Right renal pelvis (tissue), 4 donors: ENCODE measurements around the gene CHCHD3. TPM values are rescaled to one million over a fixed set of nuclear protein-coding genes. Genes with fewer than 3 reads are reported as not detected.

Experiments
- DNase-seq, 4 donors: peaks; one replicate each; pipeline ENCODE4 v3.0.0-alpha.2; 2013; ENCODE audit warnings: low read depth in 4 of 4, low spot score in 3 of 4, missing footprints in 1 of 4
- polyA plus RNA-seq, 4 donors: library from polyadenylated mRNA; unstranded; fragments of 120-200 nt; gene quantifications; one replicate each; pipeline ENCODE4 v1.2.1, GENCODE V29; 2013; ENCODE audit not compliant: insufficient read length in 4 of 4

The CHCHD3 gene
- polyA plus RNA-seq, 4 donors, result 80.8 to 93.4 (median 87.9) TPM

GRCh38 chr7:132782777-132783640 lies 298.9 kb downstream of the CHCHD3 start:
- DNase-seq, result no peak

- no peak for DNase-seq
Observed at GRCh38 chr7:132780822-132781221, 301.1 kb downstream of the CHCHD3 start.

GRCh38 chr7:132779164-132779563 lies 302.7 kb downstream of the CHCHD3 start:
- no peak for DNase-seq

- no peak for DNase-seq
Observed at GRCh38 chr7:132778761-132779160, 303.1 kb downstream of the CHCHD3 start.

GRCh38 chr7:132777956-132778355 lies 303.9 kb downstream of the CHCHD3 start:
- DNase-seq, result no peak

- DNase-seq, result no peak
Observed at GRCh38 chr7:132777414-132777813, 304.5 kb downstream of the CHCHD3 start.

GRCh38 chr7:132776048-132776620 lies 305.8 kb downstream of the CHCHD3 start:
- DNase-seq, result no peak

GRCh38 chr7:132773527-132773956 lies 308.3 kb downstream of the CHCHD3 start:
- no peak for DNase-seq

GRCh38 chr7:132771301-132771730 lies 310.6 kb downstream of the CHCHD3 start:
- no peak for DNase-seq

- no peak for DNase-seq
Observed at GRCh38 chr7:132770055-132770454, 311.8 kb downstream of the CHCHD3 start.

- DNase-seq, result no peak
Observed at GRCh38 chr7:132769280-132769679, 312.6 kb downstream of the CHCHD3 start.

GRCh38 chr7:132768099-132768498 lies 313.8 kb downstream of the CHCHD3 start:
- no peak for DNase-seq

- DNase-seq, result no peak
Observed at GRCh38 chr7:132767378-132767777, 314.5 kb downstream of the CHCHD3 start.

- DNase-seq, result no peak
Observed at GRCh38 chr7:132766660-132767059, 315.2 kb downstream of the CHCHD3 start.

GRCh38 chr7:132765861-132766260 lies 316.0 kb downstream of the CHCHD3 start:
- DNase-seq, result no peak

GRCh38 chr7:132764762-132765161 lies 317.1 kb downstream of the CHCHD3 start:
- no peak for DNase-seq

- DNase-seq, result no peak
Observed at GRCh38 chr7:132760866-132761265, 321.0 kb downstream of the CHCHD3 start.

GRCh38 chr7:132760244-132760623 lies 321.7 kb downstream of the CHCHD3 start:
- no peak for DNase-seq

- DNase-seq, result no peak
Observed at GRCh38 chr7:132759482-132760243, 322.2 kb downstream of the CHCHD3 start.

GRCh38 chr7:132758986-132759385 lies 322.9 kb downstream of the CHCHD3 start:
- no peak for DNase-seq

- DNase-seq, result no peak
Observed at GRCh38 chr7:132757783-132758182, 324.1 kb downstream of the CHCHD3 start.
